K562 (cell line): ENCODE data around the gene SNAPC2. TPM values are rescaled to one million over a fixed set of nuclear protein-coding genes. Genes with fewer than 3 reads are reported as not detected.

ENCODE experiments used
- CREB3L1 ChIP-seq: fragments of 450-650 bp; IDR thresholded peaks from 2 replicates; pipeline ENCODE4 v1.6.1; 2014; ENCODE audit warnings: low read depth, mild to moderate bottlenecking, moderate library complexity, borderline replicate concordance
- EP300 ChIP-seq: IDR thresholded peaks from 2 replicates; pipeline ENCODE4 v1.6.1; 2012; ENCODE audit warnings: low read length, improper control_type of control experiment
- FOSL1 ChIP-seq: fragments of 200-800 bp; sonication (Bioruptor generic); conservative IDR thresholded peaks from 2 replicates; pipeline ENCODE4 v1.6.1; 2016; ENCODE audit warnings: missing genetic modification characterization, missing compliant biosample characterization
- MBD2 ChIP-seq: sonication (generic); IDR thresholded peaks from 2 replicates; pipeline ENCODE4 v1.6.1; 2016; ENCODE audit warnings: low read depth, borderline replicate concordance
- MED1 ChIP-seq: sonication (generic); formaldehyde crosslinking; IDR thresholded peaks from 2 replicates; pipeline ENCODE4 v1.8.1; 2023; ENCODE audit warnings: missing genetic modification reagents, borderline replicate concordance
- NKRF ChIP-seq: fragments of 450-650 bp; IDR thresholded peaks from 2 replicates; pipeline ENCODE4 v1.6.1; 2016; ENCODE audit warnings: borderline replicate concordance
- POLR2H ChIP-seq: IDR thresholded peaks from 2 replicates; pipeline ENCODE4 v1.6.1; 2016; ENCODE audit warnings: missing genetic modification characterization, low read depth, mild to moderate bottlenecking, control low read depth, missing compliant biosample characterization, moderate library complexity
- RAD51 ChIP-seq: fragments of 450-650 bp; IDR thresholded peaks from 2 replicates; pipeline ENCODE4 v1.7.1; 2016; ENCODE audit warnings: low read depth, mild to moderate bottlenecking, borderline replicate concordance
- RBM22 ChIP-seq: fragments of 200-400 bp; formaldehyde crosslinking; IDR thresholded peaks from 2 replicates; pipeline ENCODE4 v1.6.1; 2018; ENCODE audit warnings: low read length, low read depth; ENCODE audit not compliant: poor library complexity, severe bottlenecking
- SIN3A ChIP-seq, 2 experiments: fragments of 150-350 bp in 1 of 2; IDR thresholded peaks; 2 replicates each; pipeline ENCODE4 v1.6.1; 2011 to 2016; ENCODE audit warnings: borderline replicate concordance in 2 of 2, low read depth in 2 of 2, low read length in 2 of 2, mild to moderate bottlenecking in 2 of 2, moderate library complexity in 2 of 2; ENCODE audit not compliant: control insufficient read depth in 1 of 2
- SP1 ChIP-seq: sonication (generic); formaldehyde crosslinking; IDR thresholded peaks from 2 replicates; pipeline ENCODE4 v1.8.1; 2022; ENCODE audit warnings: mild to moderate bottlenecking, missing genetic modification reagents
- TCF3 ChIP-seq: sonication (generic); formaldehyde crosslinking; IDR thresholded peaks from 2 replicates; pipeline ENCODE4 v1.4.0; 2020; ENCODE audit warnings: mild to moderate bottlenecking, missing genetic modification reagents
- ZNF318 ChIP-seq, 2 experiments: fragments of 450-650 bp; IDR thresholded peaks; 2 replicates each; pipeline ENCODE4 v1.6.1; 2016; ENCODE audit warnings: mild to moderate bottlenecking in 2 of 2, borderline replicate concordance in 1 of 2, low read depth in 1 of 2, moderate library complexity in 1 of 2
- ZNF76 ChIP-seq: fragments of 250-450 bp; sonication (Bioruptor Pico); IDR thresholded peaks from 2 replicates; pipeline ENCODE4 v1.4.0; 2020; ENCODE audit warnings: mild to moderate bottlenecking, moderate library complexity, borderline replicate concordance
- polyA plus RNA-seq, 8 experiments: library from polyadenylated mRNA; depleted of rRNA in 4 of 8; stranded (reverse) in 5 of 8; unstranded in 3 of 8; fragments of >200 nt; fragmentation: Nextera tagmentation in 2 of 8; fragmentation: Illumina TruSeq in 1 of 8; extraction: Ambion mirVana in 2 of 8; extraction: Trizol in 1 of 8; gene quantifications; 2 replicates each; pipeline versions ENCODE4 v1.2.1 to v1.2.3, GENCODE V29; 2011 to 2014; ENCODE audit warnings: inconsistent platforms in 1 of 8, missing spikeins in 1 of 8
- total RNA-seq, 7 experiments: library from RNA; depleted of rRNA in 6 of 7; stranded (reverse); fragments of >200 nt in 6 of 7; fragmentation: Illumina TruSeq in 2 of 7; extraction: Trizol in 2 of 7; gene quantifications; 2 replicates each; pipeline versions ENCODE4 v1.2.1 to v1.2.3, GENCODE V29; 2011 to 2021; ENCODE audit warnings: low replicate concordance in 1 of 7

Gene SNAPC2
- total and polyA plus RNA-seq, 9 of the 15 experiments (the other 6 are each of a cell fraction or from before 2014, with no cell fraction given), result 0.59 to 45.1 (median 15.3) TPM

DNA sequence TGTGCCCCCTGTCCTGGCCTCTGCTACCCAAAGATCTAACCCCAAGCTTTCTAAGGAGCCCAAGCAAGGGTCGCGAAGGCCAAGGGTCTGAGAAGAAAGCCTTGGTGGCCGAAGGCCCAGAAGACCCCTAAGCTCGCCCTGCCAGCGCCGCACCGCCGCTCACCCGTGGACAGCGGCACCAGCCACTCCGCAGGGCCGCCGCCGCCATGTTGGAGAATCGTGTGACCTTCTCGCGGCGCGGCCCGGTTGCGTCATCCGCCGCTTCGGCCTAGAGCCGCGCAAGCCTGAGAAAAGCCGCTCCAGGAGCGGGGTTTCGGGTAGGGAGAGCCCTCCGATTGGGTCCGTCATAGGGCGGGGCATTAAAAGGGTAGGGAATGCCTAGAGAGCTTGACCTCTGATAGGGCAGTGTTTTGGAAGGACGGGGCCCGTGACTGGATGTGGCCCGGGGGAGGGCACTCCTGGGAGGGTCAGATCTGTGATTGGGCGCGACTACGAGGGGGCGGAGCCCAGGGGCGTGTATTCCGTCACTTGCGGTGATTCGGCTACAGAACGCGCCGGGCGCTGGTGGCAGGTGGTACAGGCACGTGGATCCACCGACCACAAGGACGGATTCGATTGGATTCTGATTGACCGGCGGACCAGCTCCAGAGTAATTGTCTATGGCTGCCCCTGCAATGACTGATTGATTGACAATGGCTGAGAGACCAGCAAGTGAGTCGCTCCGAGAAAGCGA is 23.5 kb downstream of the SNAPC2 start, which contains the start of gene TIMM44 (continued):
- TF ChIP-seq NKRF (peak; percentile 100), SP1 (peak; percentile 93; the same call in 1 of the 2 replicates), MED1 (no peak), FOSL1 (tag) (peak; percentile 46; the same call in 1 of the 2 replicates), RAD51 (peak; percentile 69), SIN3A (IDR thresholded peaks at IDR 0.05; ENCODE audit: borderline replicate concordance in 2 of 2, control insufficient read depth in 1 of 2, low read depth in 2 of 2, low read length in 2 of 2) (peak; percentile 93 to 96; a peak in 3 of 4 replicates), POLR2H (tag) (peak; percentile 81), ZNF318 (IDR thresholded peaks at IDR 0.05; ENCODE audit: borderline replicate concordance in 1 of 2, low read depth in 1 of 2) (no peak), MBD2 (peak; percentile 90), EP300 (peak; percentile 2; the same call in 1 of the 2 replicates), ZNF76 (CRISPR knock-in tag) (no peak), RBM22 (peak; percentile 72), CREB3L1 (peak; percentile 51; the same call in 1 of the 2 replicates), TCF3 (no peak; the same call in 1 of the 2 replicates)
